ENCODE measurements around the gene PNPLA5.

Gene PNPLA5

GRCh38 chr22:43838161-43838560 is 53.7 kb downstream of the PNPLA5 start:
- POLR2A ChIA-PET (ENCODE audit: low non-redundant PET) = no interaction called here
- DNase-seq (ENCODE audit: low spot score) = no peak
- no peak overlapping the region for H3K27ac ChIP-seq
- CTCF ChIA-PET = no interaction called here
- TF ChIP-seq, protein P1, sequence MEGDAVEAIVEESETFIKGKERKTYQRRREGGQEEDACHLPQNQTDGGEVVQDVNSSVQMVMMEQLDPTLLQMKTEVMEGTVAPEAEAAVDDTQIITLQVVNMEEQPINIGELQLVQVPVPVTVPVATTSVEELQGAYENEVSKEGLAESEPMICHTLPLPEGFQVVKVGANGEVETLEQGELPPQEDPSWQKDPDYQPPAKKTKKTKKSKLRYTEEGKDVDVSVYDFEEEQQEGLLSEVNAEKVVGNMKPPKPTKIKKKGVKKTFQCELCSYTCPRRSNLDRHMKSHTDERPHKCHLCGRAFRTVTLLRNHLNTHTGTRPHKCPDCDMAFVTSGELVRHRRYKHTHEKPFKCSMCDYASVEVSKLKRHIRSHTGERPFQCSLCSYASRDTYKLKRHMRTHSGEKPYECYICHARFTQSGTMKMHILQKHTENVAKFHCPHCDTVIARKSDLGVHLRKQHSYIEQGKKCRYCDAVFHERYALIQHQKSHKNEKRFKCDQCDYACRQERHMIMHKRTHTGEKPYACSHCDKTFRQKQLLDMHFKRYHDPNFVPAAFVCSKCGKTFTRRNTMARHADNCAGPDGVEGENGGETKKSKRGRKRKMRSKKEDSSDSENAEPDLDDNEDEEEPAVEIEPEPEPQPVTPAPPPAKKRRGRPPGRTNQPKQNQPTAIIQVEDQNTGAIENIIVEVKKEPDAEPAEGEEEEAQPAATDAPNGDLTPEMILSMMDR (conservative IDR thresholded peaks at IDR 0.05; ENCODE audit: low read depth) = no peak

GRCh38 chr22:43837666-43838065 is 54.1 kb downstream of the PNPLA5 start:
- POLR2A ChIA-PET (ENCODE audit: low non-redundant PET) = no interaction called here
- no peak overlapping the region for H3K27ac ChIP-seq
- CTCF ChIA-PET = interaction anchor here (0.5 kb wide), 1 partner anchor 11 kb away, joined by 3 read pairs; no protein-coding TSS in a partner anchor
- DNase-seq (ENCODE audit: low spot score) = no peak
- TF ChIP-seq, protein P1 (conservative IDR thresholded peaks at IDR 0.05; ENCODE audit: low read depth) = no peak

- TF ChIP-seq, protein P1 (conservative IDR thresholded peaks at IDR 0.05; ENCODE audit: low read depth) = no peak
- ChIA-PET POLR2A (ENCODE audit: low non-redundant PET) (no interaction called here), CTCF (interaction anchor here (0.6 to 0.7 kb wide), 2 partner anchors 625 to 994 kb away, joined by 4 read pairs; no protein-coding TSS in a partner anchor)
- no peak for DNase-seq (ENCODE audit: low spot score)
- no peak overlapping the region for H3K27ac ChIP-seq
Measured at GRCh38 chr22:43835736-43836135, 56.1 kb downstream of the PNPLA5 start.

DNA sequence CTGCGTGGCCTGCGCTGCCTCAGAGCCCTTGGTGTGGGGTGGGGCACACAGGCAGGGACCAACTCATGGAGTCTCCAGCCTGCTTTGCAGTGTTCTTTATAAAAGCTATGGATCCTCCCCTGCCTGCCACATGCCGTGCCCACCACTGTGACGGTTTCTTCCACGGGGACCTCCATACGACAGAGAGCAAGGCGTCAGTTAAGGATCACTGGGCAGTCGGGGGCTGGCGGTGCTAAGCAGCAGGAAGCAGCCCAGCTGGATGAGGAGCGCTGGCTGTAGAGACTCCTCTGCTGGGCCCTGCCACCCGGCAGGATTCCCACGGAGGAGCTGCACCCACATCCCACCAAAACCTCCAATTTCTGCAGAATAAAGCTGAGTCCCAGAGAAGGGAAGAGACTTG is 56.6 kb downstream of the PNPLA5 start:
- H3K27ac ChIP-seq = no peak overlapping the region
- DNase-seq (ENCODE audit: low spot score) = no peak
- ChIA-PET POLR2A (ENCODE audit: low non-redundant PET) (no interaction called here), CTCF (interaction anchor here (0.6 to 0.7 kb wide), 2 partner anchors 30 to 994 kb away, joined by 4 read pairs; no protein-coding TSS in a partner anchor)
- TF ChIP-seq, protein P1 (conservative IDR thresholded peaks at IDR 0.05; ENCODE audit: low read depth) = no peak

DNA sequence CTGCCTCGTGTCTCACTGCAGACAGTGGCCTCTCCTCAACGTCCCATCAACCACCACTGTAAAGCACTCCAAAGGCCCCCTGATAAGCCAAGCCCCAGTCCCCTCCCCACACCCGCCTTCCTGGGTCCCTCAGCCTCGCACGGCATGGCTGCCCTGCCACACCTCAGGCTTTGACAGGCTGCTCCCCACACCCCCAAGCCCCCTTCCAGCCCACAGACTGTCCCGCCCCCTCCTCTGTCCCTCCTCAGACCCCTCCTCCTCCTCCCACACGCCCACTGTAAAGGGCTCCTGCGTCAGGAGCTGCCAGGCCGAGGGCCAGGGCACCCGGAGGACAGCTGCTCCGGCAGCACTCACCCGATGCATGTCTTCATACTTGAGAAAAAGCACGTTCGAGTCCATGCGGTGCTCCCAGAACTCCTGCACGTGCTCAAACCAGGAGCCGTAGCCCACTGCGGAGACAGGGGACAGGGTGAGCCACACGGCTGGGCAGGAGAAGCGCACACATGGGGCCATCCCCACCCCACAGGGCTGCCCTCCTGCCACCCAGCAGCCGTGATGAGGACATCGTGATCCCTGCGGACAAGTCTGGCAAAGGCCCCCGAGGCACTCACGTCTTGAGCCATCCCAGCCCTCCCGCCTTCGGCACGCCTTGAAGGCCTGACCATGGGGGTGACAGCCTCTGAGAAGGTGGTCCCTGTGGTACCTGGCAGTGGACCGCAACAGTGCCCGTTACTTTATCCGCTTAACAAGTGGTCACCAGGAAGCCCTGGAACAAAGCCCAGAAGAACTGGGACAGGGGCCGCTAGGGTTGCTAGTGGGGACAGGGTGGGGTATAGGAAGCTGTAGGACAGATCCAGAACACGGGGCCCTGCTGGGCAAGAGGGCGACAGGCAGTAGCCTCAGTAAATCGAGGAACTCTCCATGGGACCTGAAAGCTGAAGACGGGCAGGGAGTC is 58.2 kb downstream of the PNPLA5 start:
- no peak for DNase-seq (ENCODE audit: low spot score)
- POLR2A ChIA-PET (ENCODE audit: low non-redundant PET) = interaction anchor here (0.7 kb wide), 1 partner anchor 22 kb away, joined by 3 read pairs; the partner anchor contains the start of gene EFCAB6
- TF ChIP-seq, protein P1 (conservative IDR thresholded peaks at IDR 0.05; ENCODE audit: low read depth) = no peak
- CTCF ChIA-PET = interaction anchor here (0.6 kb wide), 1 partner anchor 14 kb away, joined by 3 read pairs; no protein-coding TSS in a partner anchor
- H3K27ac ChIP-seq = no peak overlapping the region

DNA sequence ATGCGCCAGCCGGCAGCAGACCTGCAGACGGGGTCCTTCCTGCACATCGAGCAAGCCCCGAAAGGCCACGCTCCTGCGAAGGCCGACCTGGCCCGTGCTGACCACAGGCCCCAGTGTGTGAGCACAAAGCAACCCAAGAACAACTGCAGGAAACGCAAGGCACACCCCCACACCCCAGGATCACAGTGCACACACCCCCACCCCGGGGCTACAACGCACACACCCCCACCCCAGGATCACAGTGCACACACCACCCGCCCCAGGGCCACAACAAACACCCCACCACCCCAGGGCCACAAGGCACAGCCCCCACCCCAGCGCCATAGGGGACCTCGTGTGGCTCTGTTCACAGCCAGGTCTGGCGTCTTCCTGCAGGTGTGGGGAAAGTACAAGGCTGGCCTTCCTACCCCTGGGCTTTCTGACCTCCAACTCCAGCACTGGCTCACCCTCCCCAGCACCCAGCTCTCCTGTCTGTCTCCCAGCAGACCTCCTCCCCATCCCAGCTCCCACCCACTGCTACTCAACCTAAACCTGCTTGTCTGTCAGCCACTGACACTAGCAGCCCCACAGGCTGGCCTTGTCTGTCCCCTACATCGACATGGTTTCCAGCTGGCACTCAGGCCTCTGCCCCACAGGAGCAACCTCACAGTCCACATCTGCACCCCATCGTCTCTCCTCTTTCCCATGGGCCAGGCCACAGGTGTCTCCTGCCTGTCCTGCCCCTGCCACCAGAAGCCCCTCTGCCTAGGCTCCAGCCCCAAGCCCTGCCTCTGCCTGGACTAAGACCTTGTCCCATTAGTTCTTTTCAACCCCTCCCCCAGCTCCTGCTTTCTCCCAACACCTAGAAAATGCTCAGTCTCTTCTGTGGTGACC is 59.2 kb downstream of the PNPLA5 start:
- POLR2A ChIA-PET (ENCODE audit: low non-redundant PET) = no interaction called here
- no peak for DNase-seq (ENCODE audit: low spot score)
- TF ChIP-seq, protein P1 (conservative IDR thresholded peaks at IDR 0.05; ENCODE audit: low read depth) = no peak
- no peak overlapping the region for H3K27ac ChIP-seq
- CTCF ChIA-PET = no interaction called here
